Measurements from ENCODE around the gene STEAP3. TPM values are rescaled to one million over a fixed set of nuclear protein-coding genes. Genes with fewer than 3 reads are reported as not detected.

STEAP3 gene
- total RNA-seq, 1 donor from 2014 or later = 11.6 TPM

DNA sequence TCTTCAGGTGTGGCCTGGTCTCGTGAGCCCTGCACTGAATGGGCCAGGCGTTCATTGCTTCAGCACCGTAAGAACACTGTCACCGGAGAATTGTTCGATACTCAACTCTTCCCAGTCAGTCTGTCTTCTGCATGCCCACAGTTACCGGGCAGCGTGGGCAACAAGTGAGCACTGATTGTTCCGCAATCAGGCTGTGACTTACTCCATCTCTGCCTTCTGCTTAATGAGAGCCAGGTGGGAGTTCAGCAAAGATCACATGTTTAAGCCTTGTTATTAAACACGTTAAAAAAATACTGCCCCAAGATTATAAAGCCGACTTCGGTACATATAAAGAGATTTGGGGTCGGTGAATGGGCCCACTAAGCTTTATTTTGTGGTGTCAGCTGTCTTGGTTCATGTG lies 3.7 kb downstream of the STEAP3 start:
- ATAC-seq = no peak

DNA sequence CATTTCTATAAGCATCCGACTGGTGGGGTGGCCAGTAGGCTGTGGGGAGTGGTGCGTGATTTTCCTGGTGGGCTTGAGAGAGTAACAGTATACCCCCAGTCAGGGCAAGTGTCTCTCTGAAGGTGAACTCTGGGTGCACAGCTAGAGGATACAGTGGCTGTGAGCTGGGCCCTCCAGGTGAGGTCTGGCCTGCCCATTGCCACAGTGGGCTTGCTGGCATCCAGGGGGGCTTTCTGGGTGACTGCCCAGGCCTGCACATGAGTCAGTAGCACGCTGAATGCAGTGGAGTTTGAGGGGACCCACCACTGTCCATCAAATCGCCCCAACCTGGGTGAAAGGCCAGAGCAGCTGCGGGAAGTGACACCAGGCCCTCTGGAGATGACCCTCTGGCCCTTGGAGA lies 4.5 kb downstream of the STEAP3 start:
- no peak for ATAC-seq

DNA sequence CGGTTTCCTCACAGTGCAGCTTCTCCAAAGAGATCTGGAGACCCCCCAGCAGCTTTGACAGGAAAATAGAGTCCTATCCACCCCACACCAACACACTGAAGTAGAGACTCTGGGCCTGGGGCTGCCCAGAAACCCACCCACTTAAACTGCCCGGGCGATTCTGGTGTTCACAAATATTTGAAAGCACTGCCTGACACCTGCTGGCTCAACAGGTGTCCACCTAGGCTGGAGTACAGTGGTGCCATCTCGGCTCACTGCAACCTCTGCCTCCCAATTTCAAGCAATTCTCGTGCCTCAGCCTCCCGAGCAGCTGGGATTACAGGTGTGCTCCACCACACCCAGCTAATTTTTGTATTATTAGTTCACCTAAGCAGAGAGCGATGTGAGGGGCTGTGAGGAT lies 5.3 kb downstream of the STEAP3 start:
- no peak for ATAC-seq

DNA sequence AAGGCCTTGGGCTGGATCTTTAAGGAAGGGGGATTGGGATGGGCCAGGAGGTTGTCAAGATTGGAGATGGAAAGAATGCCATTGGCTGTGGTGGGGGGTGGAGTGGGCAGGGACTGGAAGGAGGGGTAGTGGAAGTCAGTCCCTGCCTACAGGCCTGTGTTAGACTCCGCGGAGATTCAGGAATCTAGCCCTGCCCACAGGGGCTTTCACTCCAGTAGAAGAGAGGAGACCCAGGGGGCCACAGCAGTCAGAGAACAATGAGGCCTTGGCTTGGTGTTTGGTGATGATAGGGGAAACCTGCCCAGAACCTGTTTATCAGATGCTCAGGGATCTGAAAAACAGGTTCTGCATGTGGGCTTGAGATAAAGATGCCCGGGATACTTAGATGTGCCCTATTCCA lies 6.1 kb downstream of the STEAP3 start:
- no peak for ATAC-seq

DNA sequence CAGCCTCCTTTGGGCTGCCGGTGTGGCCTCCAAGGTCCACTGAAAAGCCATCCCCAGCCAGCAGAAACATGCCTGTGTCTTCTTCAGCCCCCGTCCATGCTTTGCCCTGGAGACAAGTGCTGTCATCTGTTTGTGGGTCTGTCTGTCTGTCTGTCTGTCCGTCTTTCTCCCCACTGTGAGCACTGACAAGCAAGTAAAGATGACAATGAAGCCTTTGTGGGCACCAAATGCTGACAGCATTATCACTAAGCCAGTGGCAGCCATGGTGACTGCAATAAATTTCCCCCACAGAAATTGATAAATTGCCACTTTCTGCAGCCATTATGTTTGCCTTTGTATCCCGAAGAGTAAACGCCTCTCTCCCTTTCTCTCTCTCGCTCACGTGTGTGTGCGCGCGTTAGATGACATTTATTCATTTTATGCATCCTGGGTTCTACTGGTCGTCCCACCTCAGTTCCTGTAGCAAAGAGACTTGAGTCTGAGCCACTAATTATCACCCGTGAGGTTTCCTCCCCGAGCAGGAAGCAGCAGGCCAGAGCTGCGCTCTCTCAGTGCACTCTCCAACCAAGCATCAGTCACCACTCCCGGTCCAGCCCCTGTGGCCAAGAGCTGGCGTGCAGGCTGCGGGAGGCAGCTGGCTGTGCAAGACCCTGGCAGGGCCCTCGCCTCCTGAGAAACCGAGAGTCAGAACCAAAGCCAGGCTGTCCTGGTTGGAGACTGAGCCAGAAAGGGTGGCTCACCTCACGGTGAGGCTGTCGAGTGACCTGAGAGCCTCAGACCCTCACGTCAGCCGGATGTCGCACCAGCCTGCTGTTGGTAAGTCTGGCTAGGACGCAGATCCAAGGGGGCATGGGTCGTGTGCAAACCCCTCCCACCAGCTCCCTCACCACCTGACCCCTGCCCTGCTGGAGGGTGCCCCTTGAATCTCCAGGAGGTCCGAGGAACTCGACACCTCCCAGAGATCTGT lies 6.9 kb downstream of the STEAP3 start:
- ATAC-seq = no peak

DNA sequence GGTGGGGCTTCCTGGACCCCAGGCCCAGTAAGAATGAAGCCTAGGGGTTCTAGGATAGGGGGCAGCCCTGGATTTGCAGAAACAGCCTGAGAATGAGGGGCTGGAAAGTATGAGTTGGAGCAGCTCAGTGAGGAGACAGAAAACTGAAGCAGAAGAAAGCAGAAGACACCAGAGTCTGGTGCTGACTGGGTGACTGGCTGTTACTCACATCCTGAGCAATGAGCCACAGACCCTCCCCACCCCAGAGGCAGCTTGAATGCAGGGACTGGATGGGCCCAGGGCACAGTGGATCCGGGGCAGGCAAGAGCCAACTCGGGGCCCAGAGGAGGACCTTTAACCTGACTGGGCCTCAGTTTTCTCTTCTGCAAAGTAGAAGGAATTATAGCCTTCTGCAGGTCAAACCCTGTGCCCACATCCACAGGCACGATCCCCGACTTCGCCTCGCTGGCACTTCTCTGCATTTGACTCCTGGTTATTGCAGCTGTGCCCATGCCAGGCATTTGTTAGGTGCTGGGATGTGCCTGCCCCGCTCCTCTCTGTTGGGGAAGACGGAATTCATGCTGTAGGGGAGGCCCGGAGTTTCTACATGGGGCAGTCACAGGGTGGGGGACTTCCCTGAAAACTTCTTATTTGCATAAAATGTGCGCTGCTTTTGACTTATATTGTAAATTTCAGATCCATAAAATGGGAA lies 8.5 kb downstream of the STEAP3 start:
- no peak for ATAC-seq

DNA sequence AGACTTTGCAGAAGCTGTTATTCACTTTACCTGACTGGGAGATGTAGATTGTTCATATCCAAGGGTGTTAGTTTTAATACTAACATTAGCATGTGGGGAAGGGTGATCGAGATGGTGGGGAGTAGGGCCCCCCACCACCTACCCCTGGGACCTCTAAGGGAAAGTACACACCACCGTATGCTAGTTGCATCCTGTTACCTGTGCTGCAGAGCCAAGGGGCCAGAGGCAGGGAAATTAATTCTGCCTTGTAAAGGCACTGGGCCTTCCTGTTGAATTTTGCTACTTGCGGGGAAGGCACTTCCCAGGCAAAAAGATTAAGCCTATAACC lies 9.0 kb downstream of the STEAP3 start:
- ATAC-seq = no peak

DNA sequence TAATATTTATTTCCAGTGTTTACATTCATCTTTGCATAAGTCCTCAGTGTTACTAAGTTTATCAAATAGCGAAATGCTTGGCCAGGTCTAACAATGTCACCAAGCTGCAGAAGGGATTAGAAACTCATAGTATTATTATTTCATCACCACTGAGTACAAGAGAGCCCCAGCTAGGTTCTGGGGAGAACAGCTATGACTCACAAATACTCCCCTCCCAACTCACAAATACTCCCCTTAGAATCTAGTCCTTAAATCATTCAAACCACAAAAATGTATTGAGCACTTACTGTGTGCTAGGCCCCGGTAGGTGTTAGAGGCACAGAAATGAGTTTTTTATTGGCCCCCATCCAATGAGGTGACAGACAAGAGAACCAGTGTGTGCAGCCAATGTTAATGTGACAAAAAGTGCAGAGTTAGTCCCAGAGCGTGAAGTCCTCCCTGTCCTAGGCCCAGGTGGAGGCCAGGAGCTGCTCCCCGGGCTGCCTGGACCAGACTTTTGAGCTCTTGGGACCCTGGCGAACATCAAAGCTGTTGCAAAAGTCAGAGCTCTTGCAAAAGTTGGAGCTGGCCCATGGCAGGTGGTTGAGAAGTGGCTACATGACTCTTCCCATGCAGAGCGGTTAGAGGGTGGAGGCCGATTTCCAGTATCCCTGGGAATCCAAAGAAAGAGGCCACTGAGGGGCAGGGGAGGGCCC lies 9.8 kb downstream of the STEAP3 start:
- ATAC-seq = no peak

DNA sequence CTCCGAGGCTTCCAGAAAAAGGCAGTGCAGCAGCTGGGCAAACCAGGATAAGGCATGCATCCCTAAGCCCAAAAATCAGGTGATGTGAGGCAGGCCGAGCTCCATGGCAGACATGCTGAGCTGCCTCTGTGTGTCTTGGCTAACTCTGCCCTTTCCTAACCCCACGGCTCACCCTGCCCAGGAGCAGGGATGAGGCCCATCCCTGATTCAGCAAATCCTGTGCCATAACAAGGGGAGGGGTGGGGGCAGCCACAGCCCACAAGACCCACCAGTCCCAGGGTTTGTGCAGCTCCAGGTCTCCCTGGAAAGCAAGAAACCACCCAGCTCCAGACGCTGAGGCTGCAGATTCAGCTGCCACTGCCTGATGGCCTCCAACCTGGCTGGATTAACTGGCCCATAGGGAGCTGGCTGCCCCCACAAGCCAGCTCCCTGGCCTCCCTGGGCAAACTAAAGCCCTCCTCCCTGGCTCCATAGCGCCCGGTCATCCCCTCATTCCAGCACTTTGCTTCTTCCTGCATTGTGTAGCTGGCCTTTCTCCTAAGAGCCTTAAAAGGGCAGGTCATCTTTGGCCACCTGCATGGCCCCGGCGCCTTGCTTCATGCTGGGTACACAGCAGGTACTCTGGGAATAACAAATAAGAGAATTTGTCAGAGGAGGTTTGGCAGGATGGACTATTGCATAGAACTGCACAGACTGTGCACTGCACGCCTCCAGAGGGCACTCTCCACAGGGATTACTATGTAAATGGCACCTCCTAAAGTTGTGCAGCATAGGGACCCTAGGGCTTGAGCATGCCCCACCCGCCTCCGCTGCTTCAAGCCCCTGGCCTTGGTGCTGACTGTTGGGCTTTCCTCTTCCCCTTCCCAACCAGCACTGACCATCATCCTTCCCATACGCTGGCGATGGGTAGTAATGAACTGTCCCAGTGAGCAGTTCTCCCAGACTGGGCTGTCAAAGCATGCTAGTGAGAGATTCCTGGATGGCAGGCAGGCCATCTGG lies 10.7 kb downstream of the STEAP3 start:
- peak; percentile 62 for ATAC-seq

DNA sequence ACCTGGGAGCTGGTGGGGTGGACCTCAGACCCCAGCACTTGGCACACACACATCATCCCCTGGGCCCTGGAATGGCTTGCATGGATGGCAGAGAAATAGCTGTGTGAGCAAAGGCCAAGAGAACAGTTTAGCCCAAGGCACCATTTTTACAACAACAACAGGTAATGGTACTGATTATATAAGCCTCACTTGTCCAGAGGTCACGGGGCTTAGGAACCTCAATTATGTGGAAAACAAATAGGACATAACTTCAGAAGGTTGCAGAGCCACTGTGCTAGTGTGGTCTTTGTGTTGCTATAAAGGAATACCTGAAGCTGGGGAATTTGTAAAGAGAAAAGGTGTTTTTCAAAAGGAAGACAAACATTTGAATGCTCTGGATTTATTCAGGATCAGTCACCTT lies 13.2 kb downstream of the STEAP3 start:
- ATAC-seq = no peak

DNA sequence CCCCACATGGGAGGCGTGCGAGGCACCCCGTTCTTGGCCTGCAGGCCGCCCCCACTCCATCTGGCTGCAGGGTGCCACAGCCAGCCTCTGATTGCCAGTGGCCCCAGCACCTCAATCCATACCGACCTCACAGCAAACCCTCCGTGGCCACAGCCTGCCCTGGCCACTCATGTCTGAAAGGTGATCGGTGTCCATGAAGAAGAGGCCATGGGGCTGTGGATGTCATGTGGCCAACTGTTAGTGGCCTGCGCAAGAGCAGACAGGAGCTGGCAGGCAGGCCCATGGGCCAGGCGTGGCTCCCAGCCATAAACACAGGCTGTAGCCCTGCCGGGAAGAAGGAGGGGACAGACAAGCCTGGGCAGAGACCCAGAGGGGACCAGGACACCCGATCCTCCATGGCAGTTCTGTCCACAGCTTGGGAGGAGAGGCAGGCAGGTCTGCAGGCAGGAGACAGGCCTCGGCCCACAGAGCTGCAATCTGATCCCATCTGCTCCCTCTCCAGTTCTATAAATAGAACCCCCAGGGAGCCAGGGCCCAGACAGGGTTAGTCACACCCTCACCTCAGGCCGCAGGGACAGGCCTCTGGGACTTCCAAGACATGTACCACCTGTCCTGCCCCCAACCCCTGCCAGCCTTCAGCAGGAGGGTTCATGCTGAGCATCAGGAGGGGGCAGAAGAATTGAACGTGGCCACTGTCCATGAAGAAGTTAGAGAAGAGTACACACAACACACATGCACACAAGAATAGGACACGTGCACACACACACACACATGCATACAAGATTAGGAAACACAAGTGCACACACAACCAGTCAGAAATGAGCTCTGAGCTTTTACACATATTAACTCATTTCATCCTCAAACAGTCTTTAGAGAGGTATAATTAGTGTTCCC lies 16.9 kb downstream of the STEAP3 start:
- peak; percentile 82 for ATAC-seq

DNA sequence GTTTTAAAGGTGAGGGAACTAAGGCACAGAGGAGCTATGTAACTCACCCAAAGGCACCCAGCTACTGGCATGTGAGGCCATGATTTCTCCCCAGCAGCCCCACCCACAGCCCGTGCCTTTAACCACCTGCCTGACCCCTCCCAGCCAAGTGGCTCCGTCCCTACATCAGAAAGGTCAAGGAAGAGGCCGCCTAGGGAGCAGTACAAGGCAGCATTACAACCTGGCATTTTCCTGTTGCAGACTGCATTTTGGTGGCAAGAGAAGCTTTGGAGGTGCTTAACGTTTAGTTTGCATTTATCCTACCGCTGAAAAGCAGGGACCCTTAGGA lies 17.5 kb downstream of the STEAP3 start:
- no peak for ATAC-seq

DNA sequence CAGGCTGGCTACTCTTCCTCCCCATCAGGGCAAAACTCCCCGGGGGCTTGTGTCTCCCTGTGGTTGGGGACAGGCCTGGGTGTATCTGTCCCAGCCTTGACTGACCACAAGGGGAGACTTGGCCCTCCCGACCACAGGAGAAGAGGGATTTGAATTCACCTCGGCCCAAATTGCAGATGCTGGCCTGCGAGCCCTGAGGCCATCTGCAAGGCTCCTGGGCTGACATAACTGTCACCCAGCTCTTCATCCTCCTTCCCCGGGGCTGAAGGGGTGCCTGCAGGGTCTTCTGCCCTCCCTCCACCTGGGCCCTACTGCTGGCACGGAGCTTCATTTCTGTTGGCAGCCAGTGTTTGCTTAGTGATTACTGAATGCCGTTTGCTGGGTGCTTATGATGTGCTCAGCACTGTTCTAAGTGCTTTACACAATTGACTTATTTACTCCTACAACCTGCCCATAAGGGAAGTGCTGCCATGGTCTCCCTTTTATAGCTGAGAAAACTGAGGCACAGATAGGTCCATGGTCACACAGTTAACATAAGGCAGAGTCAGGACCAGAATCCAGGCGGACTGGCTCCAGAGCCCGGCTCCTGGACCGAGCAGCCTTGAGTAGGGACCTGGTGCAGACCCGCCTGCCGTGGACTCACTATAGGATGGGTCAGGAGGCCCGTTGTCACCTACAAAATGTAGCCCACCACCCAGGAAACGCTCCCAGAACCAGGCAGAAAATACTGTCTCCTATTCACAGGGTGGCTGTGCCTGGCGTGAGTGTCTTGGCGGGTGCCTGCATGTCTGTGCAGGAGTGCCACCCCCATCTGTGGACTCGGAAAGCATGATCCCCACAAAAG lies 18.9 kb downstream of the STEAP3 start:
- no peak for ATAC-seq

DNA sequence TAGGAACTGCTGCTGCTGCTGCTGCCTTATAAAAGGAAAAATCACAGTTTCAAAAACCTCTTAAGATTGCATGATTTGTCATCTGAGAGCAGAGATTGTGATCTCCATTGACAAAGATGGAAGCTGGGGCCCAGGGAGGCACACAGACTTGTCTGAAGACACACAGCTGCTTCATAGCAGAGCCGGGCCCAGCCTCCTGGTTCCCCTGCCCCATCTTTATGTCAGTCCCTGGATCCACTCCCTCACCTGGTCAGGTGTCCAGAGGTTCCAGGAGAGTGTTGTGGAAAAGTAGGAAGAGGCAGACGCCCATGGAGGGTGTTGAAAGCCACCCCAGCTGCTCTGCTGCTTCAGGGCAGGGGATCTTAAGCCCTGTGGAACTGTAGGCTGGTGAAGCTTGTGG lies 20.0 kb downstream of the STEAP3 start:
- no peak for ATAC-seq

DNA sequence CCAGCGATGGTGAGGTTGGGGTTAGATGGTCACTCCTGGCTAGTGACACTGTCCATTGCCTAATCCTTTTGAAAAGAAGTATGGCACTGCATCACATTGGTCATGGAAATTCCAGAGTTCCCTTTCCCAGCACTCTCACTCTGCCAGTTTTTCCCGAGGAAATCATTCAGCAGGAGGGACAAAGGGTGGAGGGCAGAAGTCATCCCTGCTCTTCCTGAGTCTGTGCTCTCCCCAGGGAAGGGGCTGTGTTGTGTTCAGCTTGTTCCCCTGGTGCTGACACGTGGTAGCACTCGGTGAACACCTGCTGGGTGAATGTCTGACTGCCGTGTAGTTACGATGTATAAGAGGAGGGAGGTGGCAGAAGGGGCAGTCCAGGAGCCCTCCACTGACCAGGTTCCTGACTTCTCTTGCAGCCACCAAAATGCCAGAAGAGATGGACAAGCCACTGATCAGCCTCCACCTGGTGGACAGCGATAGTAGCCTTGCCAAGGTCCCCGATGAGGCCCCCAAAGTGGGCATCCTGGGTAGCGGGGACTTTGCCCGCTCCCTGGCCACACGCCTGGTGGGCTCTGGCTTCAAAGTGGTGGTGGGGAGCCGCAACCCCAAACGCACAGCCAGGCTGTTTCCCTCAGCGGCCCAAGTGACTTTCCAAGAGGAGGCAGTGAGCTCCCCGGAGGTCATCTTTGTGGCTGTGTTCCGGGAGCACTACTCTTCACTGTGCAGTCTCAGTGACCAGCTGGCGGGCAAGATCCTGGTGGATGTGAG lies 21.6 kb downstream of the STEAP3 start:
- no peak for ATAC-seq

DNA sequence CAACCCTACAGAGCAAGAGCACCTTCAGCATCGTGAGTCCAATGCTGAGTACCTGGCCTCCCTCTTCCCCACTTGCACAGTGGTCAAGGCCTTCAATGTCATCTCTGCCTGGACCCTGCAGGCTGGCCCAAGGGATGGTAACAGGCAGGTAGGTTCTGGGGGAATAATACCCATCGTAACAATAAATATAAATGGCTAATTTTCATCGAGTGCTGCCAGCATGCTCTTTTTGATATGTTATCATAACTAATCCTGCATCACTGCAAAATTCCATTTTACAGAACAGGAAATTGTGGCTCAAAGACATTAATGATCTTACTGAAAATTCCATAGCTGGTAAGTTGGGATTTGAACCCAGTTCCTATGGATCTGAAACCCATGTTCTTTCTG lies 22.2 kb downstream of the STEAP3 start:
- ATAC-seq = no peak

DNA sequence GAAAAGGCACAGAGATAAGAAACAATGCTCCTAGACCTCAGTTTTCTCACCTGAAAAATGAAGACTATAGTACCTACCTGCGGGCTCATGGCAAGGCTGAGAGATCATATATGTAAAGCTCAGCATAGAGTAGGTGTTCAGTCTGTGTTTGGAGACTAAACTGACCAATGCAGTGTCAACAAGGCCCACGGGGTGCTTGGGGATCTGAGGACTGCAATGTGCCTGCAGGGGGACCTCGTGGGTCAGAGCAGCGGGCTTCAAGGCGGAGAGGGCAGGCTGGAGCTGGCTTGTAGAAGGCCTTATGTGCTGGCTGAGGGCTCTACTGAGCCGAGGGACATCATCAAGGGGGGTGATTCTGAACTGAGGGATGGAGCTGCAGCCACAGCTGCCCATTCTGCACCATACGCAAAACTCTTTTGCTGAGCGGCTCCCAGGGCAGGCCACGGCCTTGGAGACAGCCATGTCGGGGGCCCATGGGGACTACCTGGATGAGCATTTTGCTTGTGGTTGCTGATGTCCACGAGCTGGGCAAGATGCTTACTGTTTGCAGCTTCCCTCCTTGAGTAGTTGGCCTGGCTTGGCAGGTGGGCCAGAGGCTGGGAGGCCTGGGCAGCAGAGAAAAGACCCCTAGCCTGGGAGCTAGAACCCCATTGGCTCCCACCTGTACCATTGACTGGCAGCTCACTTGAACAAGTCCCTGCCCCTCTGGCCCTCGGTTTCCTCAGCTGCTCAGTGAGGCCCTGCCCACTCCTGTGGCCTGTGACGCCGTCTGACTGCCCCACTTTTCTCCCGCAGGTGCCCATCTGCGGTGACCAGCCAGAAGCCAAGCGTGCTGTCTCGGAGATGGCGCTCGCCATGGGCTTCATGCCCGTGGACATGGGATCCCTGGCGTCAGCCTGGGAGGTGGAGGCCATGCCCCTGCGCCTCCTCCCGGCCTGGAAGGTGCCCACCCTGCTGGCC lies 23.5 kb downstream of the STEAP3 start:
- ATAC-seq = no peak

DNA sequence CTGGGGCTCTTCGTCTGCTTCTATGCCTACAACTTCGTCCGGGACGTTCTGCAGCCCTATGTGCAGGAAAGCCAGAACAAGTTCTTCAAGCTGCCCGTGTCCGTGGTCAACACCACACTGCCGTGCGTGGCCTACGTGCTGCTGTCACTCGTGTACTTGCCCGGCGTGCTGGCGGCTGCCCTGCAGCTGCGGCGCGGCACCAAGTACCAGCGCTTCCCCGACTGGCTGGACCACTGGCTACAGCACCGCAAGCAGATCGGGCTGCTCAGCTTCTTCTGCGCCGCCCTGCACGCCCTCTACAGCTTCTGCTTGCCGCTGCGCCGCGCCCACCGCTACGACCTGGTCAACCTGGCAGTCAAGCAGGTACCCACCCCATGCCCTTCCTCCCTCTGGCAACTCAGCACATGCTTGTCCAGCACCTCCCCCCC lies 24.2 kb downstream of the STEAP3 start:
- ATAC-seq = peak; percentile 31
